GM19468 (cell line): ENCODE results near the gene EEF2KMT.

Experiments
- ATAC-seq: cut with Tn5 transposase; IDR thresholded peaks from one replicate; pipeline ENCODE4 v1.9.1; 2021; ENCODE audit warnings: mild to moderate bottlenecking, moderate library complexity, moderate number of reproducible peaks; ENCODE audit not compliant: unreplicated experiment; ENCODE audit errors: extremely low read depth

The EEF2KMT gene

DNA sequence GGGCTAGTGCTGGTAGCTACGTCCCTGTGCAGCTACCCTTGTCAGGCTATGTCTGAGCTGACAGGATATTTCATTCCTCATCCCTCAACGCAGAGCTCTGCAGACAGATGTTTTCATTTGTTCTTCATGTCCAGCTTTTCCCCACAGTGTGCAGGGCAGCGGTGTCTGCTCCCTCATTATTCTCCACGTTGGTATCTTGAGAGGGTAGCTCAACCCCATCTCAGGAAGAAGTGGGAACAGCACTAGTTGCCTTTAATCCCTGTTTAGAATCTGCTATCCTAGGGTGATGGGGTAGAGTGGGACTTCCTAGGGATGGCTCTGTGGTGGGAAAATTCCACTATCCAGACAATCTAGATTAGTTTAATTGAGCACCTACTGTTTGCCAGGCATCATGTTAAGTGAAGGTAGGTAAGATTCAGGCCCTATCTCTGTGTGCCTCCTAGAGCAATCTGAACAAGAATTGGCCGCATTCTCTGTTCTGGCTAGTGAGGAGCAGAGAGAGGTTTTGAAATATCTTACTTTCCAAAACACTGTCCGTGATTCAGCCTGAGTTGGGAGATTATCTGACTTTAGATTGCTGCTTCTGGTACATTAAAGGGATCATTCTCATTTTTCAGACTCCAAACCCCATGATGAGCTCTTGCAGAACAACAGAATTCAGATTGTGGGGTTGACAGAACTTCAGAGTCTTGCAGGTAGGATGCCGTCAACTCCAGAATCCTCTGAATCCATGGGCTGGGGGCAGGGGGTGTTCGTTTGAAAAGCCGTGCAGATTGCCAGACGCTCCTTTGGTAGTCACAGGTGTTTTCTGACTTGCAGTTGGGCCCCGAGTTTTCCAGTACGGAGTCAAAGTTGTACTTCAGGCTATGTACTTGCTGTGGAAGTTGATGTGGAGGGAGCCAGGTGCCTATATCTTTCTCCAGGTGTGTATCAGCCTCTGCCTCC, 25.0 kb downstream of the EEF2KMT start:
- no peak for ATAC-seq

- peak; percentile 89 for ATAC-seq
Measured at GRCh38 chr16:5071681-5072333, 25.8 kb downstream of the EEF2KMT start, which contains the start of gene ALG1. TSS of gene ALG1 (plus strand) at chr16:5071843. CDS start at chr16:5071850, 7 bp downstream.

GRCh38 chr16:5071341-5071680, 26.3 kb downstream of the EEF2KMT start:
- ATAC-seq: no peak

- ATAC-seq: no peak
Measured at GRCh38 chr16:5070431-5071186, 27.0 kb downstream of the EEF2KMT start.

DNA sequence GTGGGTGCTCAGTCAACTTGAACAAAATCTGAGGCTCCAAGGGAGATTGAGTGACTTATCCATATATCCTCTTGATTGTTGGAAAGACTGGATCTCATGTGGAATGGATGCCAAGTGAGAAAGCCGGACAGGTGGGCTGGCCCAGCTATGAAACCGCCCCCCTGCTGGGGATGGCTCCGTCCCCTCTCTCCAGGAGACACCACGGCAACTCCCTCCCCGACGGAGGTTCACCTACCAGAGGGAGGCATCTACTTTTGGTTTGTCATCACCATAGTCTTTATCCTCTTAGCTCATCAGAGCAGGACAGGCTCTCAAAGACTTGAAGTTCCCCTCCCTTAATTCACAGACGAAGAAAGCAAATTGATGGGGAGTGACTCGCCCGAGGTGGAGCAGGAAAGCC, 27.7 kb downstream of the EEF2KMT start:
- ATAC-seq: no peak

DNA sequence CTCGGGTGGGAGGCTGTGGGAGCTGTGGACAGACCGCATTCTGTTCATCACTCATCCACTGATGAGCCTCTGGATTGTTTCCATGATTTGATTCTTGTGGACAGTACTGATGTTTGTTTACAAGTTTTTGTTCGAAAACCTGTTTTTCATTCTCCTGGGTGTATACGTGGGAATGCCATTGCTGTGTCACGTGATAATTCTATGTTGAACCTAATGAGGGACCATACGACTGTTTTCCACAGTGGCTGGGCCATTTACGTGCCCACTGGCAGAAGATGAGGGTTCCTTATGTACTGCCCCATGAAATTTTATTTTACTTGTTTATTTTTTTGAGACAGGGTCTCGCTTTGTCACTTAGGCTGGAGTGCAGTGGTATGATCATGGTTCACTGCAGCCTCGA, 28.5 kb downstream of the EEF2KMT start:
- no peak for ATAC-seq

DNA sequence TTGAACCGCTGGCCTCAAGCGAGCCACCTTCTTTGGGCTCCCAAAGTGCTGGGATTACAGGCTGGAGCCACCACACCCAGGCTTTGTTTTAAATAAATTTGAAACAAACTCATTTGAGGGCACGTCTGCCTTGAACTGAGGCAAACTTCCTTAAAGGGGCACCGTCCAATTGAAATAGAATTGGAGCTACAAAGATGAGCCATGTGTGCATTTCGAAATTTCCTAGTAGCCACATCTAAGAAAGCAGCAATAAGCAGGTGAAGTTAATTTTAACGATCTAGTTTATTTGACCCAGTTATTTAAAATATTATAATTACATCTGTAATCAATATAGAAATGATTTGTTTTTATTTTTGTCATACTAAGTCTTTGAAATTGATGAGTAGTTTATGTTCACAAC, 31.1 kb downstream of the EEF2KMT start:
- ATAC-seq: no peak

DNA sequence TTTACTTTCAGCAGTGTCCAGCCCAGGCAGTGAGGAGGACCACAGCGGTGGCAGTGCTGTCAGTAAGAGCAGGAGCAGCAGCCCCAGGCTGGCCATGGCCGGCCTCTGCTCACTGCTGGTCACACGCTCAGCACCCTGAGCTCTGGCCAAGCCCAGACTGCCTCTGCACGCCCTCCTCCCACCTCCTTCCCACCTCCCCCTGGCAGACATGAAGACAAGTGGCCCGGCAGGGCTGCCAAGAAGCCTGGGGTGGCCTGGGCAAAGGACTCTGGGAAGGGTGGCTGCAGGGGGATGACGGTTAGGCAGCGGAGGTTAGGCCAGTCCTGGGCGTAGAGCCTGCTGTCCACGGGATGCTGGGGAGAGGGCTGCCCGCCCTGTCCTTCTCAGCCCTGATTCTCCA, 31.8 kb downstream of the EEF2KMT start, which contains the start of gene C16orf89:
Gene C16orf89, minus strand, starts transcription at position 144 of the 400 bp plus-strand sequence. Its CDS starts 48 bp downstream, at position 96.
- no peak for ATAC-seq

DNA sequence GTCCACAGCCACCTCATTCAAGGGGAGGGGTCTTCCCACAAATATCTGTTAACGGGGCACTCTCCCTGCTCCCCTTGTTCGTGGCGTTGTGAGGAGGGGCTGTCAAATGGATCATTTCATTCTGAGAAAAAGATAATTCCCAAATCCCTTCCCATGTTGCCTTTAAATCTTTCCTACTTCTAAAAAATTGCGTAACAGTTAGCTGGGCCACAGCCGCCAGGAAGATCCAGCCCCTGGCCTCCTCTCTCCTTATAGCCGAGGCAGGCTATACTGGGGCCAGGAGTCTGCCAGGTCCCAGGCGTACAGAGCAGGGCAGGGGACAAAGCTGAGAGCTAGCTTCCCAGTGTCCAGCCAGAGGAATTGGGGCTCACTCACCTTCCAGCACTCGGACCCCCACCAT, 32.3 kb downstream of the EEF2KMT start:
- ATAC-seq: no peak

GRCh38 chr16:5064915-5065314, 32.7 kb downstream of the EEF2KMT start:
- no peak for ATAC-seq

- ATAC-seq: no peak
Measured at GRCh38 chr16:5062790-5063765, 34.5 kb downstream of the EEF2KMT start.

GRCh38 chr16:5062051-5062450, 35.5 kb downstream of the EEF2KMT start:
- ATAC-seq: no peak

DNA sequence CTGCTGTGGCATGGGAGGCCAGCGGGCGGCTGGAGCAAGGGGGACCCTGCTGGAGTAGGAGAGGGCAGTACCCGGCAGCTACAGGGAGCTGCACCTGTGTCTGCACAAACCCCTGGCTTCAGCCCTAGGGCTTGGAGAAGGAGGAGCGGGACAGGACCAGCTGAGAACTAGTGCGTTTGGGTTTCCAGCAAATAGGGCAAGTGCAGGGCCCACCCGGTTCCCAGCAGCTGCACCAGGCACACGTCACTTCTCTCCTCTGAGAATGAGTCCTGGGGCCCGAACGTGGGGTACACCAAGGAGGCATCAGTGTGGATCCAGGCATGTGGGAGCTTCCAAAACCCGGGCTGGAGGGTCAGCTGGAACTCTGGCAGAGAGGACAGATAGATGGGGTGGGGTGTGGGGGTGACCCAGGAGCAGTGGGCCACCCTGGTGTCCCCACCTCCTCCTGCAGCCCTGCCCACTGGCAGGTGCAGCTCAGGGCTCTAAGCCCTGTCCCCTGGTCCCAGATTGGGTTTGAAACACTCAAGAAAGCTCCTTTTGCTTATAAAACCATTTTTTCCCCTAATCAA, 37.4 kb downstream of the EEF2KMT start:
- no peak for ATAC-seq

- no peak for ATAC-seq
Measured at GRCh38 chr16:5059386-5060072, 38.1 kb downstream of the EEF2KMT start.

GRCh38 chr16:5058476-5058875, 39.1 kb downstream of the EEF2KMT start:
- ATAC-seq: no peak

DNA sequence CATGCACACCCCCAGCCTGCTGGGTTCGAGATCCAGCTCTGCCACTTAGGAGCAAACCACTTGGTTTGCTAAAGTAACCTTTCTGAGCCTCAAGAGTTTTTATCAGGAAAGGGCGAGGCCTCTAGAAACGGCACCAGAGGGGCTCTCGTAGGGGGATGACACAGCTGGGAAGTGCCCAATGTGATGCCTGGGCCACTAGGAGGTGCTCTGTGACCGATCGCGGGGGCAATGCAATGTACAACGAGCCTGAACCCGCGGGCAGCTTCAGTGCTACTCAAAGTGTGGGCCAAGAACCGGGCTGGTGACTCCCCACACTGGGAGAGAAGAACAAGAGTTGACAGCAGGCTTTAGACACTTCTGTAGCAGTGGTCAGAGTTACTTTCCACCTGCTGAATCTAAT, 41.2 kb downstream of the EEF2KMT start:
- no peak for ATAC-seq

DNA sequence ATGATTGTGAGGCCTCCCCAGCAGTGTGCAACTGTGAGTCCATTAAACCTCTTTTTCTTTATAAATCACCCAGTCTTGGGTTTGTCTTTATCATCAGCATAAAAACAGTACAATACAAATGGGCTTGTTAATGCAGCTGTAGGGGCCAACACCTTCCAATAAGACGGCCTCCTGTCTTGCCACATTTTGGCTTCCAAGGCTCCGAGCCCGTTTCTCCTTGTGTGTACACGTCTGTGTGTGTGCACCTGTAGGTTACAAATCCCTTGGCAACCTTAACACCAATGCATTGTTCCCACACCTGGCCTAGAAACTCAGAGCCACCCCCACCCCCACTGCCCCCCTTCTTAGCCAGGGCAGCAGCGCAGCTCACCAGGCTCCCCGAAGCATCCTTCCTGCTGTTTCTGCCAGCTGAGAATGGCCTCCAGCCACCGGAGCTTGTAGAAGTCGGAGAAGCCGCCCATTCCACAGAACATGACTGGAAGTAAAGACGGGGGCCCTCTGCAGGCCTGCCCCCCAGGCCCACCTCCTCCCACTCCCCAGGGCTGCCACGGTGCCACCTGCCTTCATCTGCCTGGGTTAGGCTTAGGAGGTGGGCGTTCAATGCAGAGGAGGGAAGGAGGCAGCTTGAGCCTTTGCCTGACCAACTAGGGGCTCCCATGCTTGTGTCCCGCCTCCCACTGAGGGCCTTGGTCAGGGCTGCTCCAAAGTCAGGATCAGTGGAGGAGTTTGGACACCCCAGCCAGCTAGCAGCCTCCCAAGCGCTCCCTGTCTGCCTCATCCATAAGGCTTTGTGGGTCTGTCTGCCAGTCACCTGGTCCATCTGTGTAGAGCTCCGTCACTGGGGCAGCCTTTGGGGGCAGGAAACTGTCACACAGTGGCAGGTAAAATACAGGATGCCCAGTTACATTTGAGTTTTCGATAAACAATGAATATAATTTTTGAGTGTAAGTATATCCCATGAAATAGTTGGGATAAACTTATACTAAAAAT, 42.4 kb downstream of the EEF2KMT start:
- no peak for ATAC-seq
